Measurements from ENCODE around the gene P3H2.

The P3H2 gene

GRCh38 chr3:189944285-189945145, 176.2 kb downstream of the P3H2 start:
- in situ Hi-C loops (cut with HindIII; ENCODE audit: low pct_ligation_motif_present, low pct_unique_long_range_greater_than_20kb, low sequenced_read_pairs), result no loop called here

GRCh38 chr3:189942948-189943347, 177.7 kb downstream of the P3H2 start:
- in situ Hi-C loops (cut with HindIII; ENCODE audit: low pct_ligation_motif_present, low pct_unique_long_range_greater_than_20kb, low sequenced_read_pairs), result no loop called here
- DNase-seq, result no peak

More at GRCh38 chr3:189944285-189945145, 176.2 kb downstream of the P3H2 start:
- no peak for DNase-seq

- in situ Hi-C loops (cut with HindIII; ENCODE audit: low pct_ligation_motif_present, low pct_unique_long_range_greater_than_20kb, low sequenced_read_pairs), result no loop called here
- no peak for DNase-seq
Measured at GRCh38 chr3:189941679-189942078, 179.0 kb downstream of the P3H2 start.

GRCh38 chr3:189941125-189941524, 179.6 kb downstream of the P3H2 start:
- DNase-seq, result no peak
- in situ Hi-C loops (cut with HindIII; ENCODE audit: low pct_ligation_motif_present, low pct_unique_long_range_greater_than_20kb, low sequenced_read_pairs), result no loop called here

- in situ Hi-C loops (cut with HindIII; ENCODE audit: low pct_ligation_motif_present, low pct_unique_long_range_greater_than_20kb, low sequenced_read_pairs), result no loop called here
- peak; percentile 95 for DNase-seq
Measured at GRCh38 chr3:189937302-189938127, 183.2 kb downstream of the P3H2 start.

- in situ Hi-C loops (cut with HindIII; ENCODE audit: low pct_ligation_motif_present, low pct_unique_long_range_greater_than_20kb, low sequenced_read_pairs), result no loop called here
- DNase-seq, result no peak
Measured at GRCh38 chr3:189936201-189936945, 184.3 kb downstream of the P3H2 start.

GRCh38 chr3:189927975-189928895, 192.5 kb downstream of the P3H2 start:
- DNase-seq, result no peak
- in situ Hi-C loops (cut with HindIII; ENCODE audit: low pct_ligation_motif_present, low pct_unique_long_range_greater_than_20kb, low sequenced_read_pairs), result no loop called here

GRCh38 chr3:189921770-189922169, 198.9 kb downstream of the P3H2 start:
- DNase-seq, result no peak
- in situ Hi-C loops (cut with HindIII; ENCODE audit: low pct_ligation_motif_present, low pct_unique_long_range_greater_than_20kb, low sequenced_read_pairs), result no loop called here

GRCh38 chr3:189914799-189915198, 205.9 kb downstream of the P3H2 start:
- peak; percentile 31 for DNase-seq
- in situ Hi-C loops (cut with HindIII; ENCODE audit: low pct_ligation_motif_present, low pct_unique_long_range_greater_than_20kb, low sequenced_read_pairs), result no loop called here

- in situ Hi-C loops (cut with HindIII; ENCODE audit: low pct_ligation_motif_present, low pct_unique_long_range_greater_than_20kb, low sequenced_read_pairs), result no loop called here
- no peak for DNase-seq
Measured at GRCh38 chr3:189911001-189911400, 209.7 kb downstream of the P3H2 start.

GRCh38 chr3:189909573-189909972, 211.1 kb downstream of the P3H2 start:
- DNase-seq, result no peak
- in situ Hi-C loops (cut with HindIII; ENCODE audit: low pct_ligation_motif_present, low pct_unique_long_range_greater_than_20kb, low sequenced_read_pairs), result no loop called here

- DNase-seq, result no peak
- in situ Hi-C loops (cut with HindIII; ENCODE audit: low pct_ligation_motif_present, low pct_unique_long_range_greater_than_20kb, low sequenced_read_pairs), result no loop called here
Measured at GRCh38 chr3:189909139-189909538, 211.6 kb downstream of the P3H2 start.

GRCh38 chr3:189908646-189909045, 212.1 kb downstream of the P3H2 start:
- in situ Hi-C loops (cut with HindIII; ENCODE audit: low pct_ligation_motif_present, low pct_unique_long_range_greater_than_20kb, low sequenced_read_pairs), result no loop called here

GRCh38 chr3:189907803-189908202, 212.9 kb downstream of the P3H2 start:
- DNase-seq, result no peak
- in situ Hi-C loops (cut with HindIII; ENCODE audit: low pct_ligation_motif_present, low pct_unique_long_range_greater_than_20kb, low sequenced_read_pairs), result no loop called here

More at GRCh38 chr3:189908646-189909045, 212.1 kb downstream of the P3H2 start:
- peak; percentile 2 for DNase-seq

All from ACHN (cell line).